Smooth muscle cell of the brain vasculature (primary cell): ENCODE measurements around the gene PAFAH1B1.

Source experiments
- DNase-seq: peaks from one replicate; pipeline ENCODE4 v3.0.0-alpha.2; 2012; ENCODE audit warnings: low read depth, low spot score

PAFAH1B1 gene

GRCh38 chr17:2703181-2703580, 109.7 kb downstream of the PAFAH1B1 start:
- DNase-seq, result no peak

GRCh38 chr17:2703606-2704005, 110.2 kb downstream of the PAFAH1B1 start:
- no peak for DNase-seq

- DNase-seq, result no peak
These were observed 110.8 kb downstream of the PAFAH1B1 start for GRCh38 chr17:2704031-2704889.

- DNase-seq, result no peak
These were observed 111.4 kb downstream of the PAFAH1B1 start for GRCh38 chr17:2704890-2705248.

- peak; percentile 21 for DNase-seq
These were observed 111.8 kb downstream of the PAFAH1B1 start for GRCh38 chr17:2705263-2705662.

- DNase-seq, result no peak
These were observed 112.7 kb downstream of the PAFAH1B1 start for GRCh38 chr17:2705888-2706795.

GRCh38 chr17:2706911-2707510, 113.6 kb downstream of the PAFAH1B1 start:
- no peak for DNase-seq

- no peak for DNase-seq
These were observed 114.5 kb downstream of the PAFAH1B1 start for GRCh38 chr17:2707721-2708584.

- no peak for DNase-seq
These were observed 115.2 kb downstream of the PAFAH1B1 start for GRCh38 chr17:2708585-2709182.

GRCh38 chr17:2709183-2709661, 115.8 kb downstream of the PAFAH1B1 start:
- no peak for DNase-seq

GRCh38 chr17:2710071-2710802, 116.8 kb downstream of the PAFAH1B1 start:
- DNase-seq, result no peak

GRCh38 chr17:2710803-2711607, 117.6 kb downstream of the PAFAH1B1 start:
- DNase-seq, result no peak

GRCh38 chr17:2711608-2712299, 118.3 kb downstream of the PAFAH1B1 start, which contains the start of gene CLUH:
Gene CLUH (minus strand): TSS chr17:2711764. CDS start chr17:2711661, 103 bp downstream.
- DNase-seq, result peak; percentile 92

GRCh38 chr17:2712300-2713043, 119.0 kb downstream of the PAFAH1B1 start:
- DNase-seq, result no peak

- DNase-seq, result no peak
These were observed 120.4 kb downstream of the PAFAH1B1 start for GRCh38 chr17:2713881-2714280.

- DNase-seq, result no peak
These were observed 123.2 kb downstream of the PAFAH1B1 start for GRCh38 chr17:2716649-2717048.

- no peak for DNase-seq
These were observed 124.9 kb downstream of the PAFAH1B1 start for GRCh38 chr17:2718150-2718938.
